ENCODE measurements around the gene TMEM219.

TMEM219 gene

DNA sequence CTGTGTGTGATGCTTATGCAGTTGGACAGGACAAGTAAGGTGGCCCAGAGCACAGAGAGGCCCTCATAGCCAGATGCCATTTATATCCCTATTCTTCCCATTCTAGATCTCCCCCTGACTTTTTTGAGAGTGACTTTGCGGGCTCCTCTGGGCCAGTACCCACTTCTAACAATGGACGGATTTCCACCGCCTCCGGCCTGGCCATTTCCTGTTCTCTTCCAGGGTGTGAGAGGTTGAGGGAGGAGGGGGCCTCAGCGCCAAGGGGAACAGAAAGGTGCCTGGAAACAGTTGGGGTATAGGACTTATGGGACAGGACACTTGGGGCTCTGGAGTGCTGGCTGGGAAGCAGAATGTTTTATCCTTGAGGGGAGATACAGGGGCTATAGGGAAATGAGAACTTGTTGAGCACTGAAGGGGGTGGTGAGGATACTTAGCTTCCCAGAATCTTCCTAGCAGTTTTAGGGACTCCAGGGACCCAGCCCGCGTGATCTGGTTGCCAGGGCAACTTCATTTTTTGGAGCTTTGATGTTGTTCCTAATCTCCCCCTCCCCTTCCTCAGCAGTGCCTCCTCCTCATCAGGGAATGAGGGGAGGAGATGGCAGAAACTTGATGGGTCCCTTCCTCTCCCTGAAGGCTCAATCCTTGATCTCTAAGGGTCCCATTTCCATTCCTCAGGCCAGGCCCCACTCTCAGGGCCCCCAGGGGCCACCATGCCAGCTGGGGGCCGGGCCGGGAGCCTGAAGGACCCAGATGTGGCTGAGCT lies 15.4 kb downstream of the TMEM219 start:
- Histone ChIP-seq H3K4me3 (no peak overlapping the region), H3K27ac (peak overlapping the region in 19 of 21 experiments; percentile 1 to 98 (median 82))

DNA sequence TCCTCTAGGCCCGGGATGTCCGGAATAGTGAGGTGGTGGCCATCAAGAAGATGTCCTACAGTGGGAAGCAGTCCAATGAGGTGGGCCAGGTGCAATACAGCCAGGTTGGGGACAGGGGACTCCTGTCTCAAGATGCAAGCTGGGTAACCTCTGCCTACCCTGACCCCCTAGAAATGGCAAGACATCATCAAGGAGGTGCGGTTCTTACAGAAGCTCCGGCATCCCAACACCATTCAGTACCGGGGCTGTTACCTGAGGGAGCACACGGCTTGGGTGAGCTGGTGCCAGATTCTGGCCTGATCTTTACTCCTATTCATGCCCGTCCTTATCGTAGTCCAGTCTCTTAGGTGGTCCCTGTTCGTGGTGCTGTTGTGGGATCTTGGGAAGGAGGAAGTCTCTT lies 16.2 kb downstream of the TMEM219 start:
- Histone ChIP-seq H3K27ac (peak overlapping the region in 12 of 21 experiments; percentile 50 to 97 (median 78)), H3K4me3 (no peak overlapping the region)

DNA sequence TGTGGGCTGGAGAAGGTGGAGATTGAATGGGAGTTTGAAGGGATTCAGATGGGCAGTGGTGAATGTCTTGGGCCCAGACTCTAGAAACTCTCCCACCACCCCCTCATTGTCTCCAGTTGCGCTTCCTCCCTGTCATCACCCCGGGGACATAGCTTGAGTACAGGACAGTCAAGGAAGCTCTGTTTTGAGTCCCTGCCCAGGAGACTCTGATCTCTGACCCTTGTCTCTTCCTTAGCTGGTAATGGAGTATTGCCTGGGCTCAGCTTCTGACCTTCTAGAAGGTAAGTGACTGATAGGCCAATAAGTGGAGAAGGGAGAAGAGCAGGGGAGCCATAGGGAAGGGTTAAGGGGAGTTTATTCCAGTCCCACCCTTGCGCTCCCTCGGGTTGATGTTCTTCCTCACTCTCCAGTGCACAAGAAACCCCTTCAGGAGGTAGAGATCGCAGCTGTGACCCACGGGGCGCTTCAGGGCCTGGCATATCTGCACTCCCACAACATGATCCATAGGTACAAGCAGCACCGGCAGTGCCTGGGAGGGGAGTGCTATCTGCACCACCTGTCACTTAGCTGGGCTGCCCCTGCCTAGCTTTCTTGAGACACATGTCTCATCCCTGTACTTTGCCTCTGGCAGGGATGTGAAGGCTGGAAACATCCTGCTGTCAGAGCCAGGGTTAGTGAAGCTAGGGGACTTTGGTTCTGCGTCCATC lies 16.8 kb downstream of the TMEM219 start:
- Histone ChIP-seq H3K4me3 (no peak overlapping the region), H3K27ac (peak overlapping the region in 5 of 21 experiments; percentile 42 to 97 (median 97))

DNA sequence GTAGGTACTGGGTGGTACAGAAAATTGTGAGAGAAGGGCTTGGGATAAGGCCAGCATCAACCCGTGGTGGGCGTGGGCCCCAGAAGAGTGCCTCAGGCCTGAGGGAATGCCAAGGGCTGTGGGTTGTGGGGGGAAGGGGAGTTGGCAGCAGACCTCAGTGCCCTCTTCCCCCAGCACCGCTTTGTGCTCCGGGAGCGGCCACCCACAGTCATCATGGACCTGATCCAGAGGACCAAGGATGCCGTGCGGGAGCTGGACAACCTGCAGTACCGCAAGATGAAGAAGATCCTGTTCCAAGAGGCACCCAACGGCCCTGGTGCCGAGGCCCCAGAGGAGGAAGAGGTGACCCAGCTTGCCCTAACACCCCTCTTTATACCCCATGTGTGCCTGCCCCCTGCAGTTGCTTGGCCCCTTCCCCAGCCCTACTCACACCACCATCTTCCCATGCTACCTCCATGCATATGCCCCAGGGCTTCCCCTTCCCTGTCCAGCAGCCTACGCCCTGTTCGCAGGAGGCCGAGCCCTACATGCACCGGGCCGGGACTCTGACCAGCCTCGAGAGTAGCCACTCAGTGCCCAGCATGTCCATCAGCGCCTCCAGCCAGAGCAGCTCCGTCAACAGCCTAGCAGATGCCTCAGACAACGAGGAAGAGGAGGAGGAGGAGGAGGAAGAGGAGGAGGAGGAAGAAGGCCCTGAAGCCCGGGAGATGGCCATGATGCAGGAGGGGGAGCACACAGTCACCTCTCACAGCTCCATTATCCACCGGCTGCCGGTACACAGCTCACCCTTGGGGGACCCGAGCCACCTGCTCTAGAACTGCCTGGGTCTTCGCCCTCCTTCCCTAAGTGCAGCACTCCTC lies 20.9 kb downstream of the TMEM219 start:
- Histone ChIP-seq H3K27ac (peak overlapping the region in 2 of 21 experiments; percentile 2 to 50), H3K4me3 (no peak overlapping the region)

DNA sequence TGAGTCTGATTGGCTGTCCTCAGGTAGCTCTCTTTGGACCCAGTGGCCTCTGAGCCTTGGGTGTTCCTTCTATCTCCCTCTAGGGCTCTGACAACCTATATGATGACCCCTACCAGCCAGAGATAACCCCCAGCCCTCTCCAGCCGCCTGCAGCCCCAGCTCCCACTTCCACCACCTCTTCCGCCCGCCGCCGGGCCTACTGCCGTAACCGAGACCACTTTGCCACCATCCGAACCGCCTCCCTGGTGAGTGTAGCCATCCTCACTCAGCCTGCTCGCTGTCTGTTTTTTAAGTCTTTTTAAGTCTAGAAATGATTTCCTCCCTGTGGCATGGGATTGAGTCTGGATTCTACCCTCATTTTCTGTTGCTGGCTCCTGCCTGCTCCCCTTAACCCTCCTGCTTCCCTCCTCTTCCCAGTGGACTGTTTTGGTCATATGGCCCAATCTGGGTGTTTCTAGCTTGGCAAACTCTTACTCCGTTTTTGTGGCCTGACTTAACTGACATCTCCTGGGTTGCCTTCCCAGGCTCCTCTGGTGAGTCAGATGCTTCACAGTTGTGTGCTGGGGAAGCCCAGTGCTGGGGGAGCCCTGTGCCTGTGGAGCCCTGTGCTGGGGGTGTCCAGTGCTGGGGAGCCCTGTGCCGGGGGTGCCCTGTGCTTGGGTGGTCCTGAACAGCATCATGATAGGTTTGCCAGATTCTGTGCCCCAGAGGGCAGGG lies 21.7 kb downstream of the TMEM219 start:
- Histone ChIP-seq H3K4me3 (no peak overlapping the region), H3K27ac (peak overlapping the region in 1 of 21 experiments; percentile 40)

DNA sequence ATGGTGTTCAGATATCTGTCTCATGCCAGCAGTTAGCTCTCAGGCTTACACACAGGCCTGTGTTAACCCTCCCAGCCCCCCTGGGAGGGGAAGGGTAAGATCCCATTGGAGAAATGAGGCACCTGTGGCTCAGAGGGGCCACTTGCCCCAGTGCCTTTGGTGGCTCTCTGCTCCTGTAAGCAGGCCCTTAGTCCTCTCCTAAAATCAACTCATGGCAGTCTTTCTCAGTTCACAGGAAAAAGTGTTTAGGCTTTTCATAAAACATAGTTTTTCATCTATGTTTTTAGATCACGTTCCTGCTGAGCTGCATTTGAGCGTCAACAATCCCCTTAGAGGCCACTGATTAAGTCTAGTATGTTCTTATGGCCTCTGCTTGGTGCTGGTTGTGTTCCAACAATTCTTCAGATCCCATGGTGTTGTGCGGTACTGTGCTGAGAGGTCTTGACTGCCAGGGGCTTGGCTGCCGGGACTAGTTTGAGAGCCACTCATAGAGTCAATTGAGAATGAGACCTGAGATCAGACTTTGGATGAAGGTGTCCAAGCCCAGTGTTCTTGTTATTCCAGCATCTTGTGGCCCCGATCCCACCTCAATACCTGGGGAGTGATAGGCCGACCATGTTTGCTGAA lies 22.4 kb downstream of the TMEM219 start:
- Histone ChIP-seq H3K27ac (no peak overlapping the region), H3K4me3 (no peak overlapping the region)

DNA sequence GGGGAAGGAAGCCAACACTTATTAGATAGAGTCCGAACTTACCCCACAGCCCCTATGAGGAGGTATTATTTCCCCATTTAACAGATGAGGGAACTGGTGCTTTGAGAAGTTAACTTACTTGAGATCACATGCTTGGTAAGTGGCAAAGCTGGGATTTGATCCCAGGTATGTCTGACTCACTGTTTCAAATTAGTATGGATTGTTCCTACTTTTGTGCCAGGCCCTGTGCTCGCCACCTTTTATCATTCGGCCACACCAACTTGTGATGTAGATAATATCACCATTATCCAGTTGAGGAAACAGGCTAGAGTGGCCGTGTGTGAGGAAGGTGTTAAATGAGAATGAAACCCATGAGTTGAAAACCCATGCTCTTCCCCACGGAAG lies 22.9 kb downstream of the TMEM219 start:
- no peak overlapping the region for H3K4me3 ChIP-seq
- no peak overlapping the region for H3K27ac ChIP-seq

DNA sequence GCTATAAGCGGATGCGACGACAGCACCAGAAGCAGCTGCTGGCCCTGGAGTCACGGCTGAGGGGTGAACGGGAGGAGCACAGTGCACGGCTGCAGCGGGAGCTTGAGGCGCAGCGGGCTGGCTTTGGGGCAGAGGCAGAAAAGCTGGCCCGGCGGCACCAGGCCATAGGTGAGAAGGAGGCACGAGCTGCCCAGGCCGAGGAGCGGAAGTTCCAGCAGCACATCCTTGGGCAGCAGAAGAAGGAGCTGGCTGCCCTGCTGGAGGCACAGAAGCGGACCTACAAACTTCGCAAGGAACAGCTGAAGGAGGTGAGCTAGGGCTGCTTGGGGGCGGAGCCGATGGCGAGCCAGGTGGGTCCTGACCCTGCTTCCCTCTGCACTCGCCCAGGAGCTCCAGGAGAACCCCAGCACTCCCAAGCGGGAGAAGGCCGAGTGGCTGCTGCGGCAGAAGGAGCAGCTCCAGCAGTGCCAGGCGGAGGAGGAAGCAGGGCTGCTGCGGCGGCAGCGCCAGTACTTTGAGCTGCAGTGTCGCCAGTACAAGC lies 23.5 kb downstream of the TMEM219 start:
- Histone ChIP-seq H3K4me3 (no peak overlapping the region), H3K27ac (no peak overlapping the region)

DNA sequence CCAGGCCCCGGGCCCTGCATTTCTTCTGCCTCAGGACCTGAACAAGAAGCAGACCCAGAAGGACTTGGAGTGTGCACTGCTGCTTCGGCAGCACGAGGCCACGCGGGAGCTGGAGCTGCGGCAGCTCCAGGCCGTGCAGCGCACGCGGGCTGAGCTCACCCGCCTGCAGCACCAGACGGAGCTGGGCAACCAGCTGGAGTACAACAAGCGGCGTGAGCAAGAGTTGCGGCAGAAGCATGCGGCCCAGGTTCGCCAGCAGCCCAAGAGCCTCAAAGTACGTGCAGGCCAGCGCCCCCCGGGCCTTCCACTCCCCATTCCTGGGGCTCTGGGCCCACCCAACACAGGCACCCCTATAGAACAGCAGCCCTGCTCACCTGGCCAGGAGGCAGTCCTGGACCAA lies 24.4 kb downstream of the TMEM219 start:
- H3K27ac ChIP-seq, result no peak overlapping the region
- no peak overlapping the region for H3K4me3 ChIP-seq

DNA sequence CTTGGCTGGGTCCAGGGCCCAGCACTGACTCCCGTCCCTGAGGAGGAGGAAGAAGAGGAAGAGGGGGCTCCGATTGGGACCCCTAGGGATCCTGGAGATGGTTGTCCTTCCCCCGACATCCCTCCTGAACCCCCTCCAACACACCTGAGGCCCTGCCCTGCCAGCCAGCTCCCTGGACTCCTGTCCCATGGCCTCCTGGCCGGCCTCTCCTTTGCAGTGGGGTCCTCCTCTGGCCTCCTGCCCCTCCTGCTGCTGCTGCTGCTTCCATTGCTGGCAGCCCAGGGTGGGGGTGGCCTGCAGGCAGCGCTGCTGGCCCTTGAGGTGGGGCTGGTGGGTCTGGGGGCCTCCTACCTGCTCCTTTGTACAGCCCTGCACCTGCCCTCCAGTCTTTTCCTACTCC lies 25.1 kb downstream of the TMEM219 start:
- H3K27ac ChIP-seq, result peak overlapping the region in 1 of 21 experiments; percentile 9
- H3K4me3 ChIP-seq, result no peak overlapping the region

DNA sequence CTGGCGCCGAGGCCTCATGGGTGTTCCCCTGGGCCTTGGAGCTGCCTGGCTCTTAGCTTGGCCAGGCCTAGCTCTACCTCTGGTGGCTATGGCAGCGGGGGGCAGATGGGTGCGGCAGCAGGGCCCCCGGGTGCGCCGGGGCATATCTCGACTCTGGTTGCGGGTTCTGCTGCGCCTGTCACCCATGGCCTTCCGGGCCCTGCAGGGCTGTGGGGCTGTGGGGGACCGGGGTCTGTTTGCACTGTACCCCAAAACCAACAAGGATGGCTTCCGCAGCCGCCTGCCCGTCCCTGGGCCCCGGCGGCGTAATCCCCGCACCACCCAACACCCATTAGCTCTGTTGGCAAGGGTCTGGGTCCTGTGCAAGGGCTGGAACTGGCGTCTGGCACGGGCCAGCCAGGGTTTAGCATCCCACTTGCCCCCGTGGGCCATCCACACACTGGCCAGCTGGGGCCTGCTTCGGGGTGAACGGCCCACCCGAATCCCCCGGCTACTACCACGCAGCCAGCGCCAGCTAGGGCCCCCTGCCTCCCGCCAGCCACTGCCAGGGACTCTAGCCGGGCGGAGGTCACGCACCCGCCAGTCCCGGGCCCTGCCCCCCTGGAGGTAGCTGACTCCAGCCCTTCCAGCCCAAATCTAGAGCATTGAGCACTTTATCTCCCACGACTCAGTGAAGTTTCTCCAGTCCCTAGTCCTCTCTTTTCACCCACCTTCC lies 25.6 kb downstream of the TMEM219 start:
- H3K27ac ChIP-seq, result peak overlapping the region in 1 of 21 experiments; percentile 9

DNA sequence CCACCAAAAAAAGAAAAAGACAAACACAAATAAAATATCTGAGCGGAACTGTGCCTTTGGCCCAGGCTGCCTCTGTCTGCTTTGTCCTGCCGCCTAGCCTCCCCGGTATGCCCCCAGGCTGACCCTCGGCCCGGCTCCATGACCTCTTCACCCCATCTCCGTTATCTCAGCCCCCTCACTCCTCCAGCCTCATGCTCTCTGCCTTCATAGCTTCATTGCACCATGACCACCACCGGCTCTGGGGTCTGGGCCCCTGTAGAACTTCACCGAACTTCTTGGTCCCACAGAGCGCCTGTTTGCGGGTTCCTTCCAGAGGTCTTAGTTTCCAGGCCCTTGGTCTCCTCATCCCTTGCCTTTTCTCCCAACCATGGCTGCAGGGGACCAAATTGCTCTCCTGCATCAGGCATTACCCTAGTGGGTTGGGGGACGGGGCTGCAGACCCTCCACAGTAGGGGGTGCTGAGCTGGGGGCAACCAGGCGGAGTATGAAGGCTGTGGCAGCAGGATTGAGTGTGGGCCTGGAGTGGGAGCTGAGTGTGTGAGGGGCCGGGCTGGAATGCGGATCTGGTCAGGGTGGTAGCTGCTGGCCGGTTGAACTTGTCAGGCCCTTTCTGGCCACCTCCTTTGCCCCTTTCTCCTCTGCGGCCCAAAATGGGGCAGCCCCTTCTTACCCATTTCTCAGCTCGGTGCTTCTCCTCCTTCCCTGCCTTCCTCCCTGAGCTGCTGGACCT lies 26.6 kb downstream of the TMEM219 start:
- Histone ChIP-seq H3K27ac (no peak overlapping the region), H3K4me3 (no peak overlapping the region)

More for the DNA sequence above, 25.6 kb downstream of the TMEM219 start:
- H3K4me3 ChIP-seq, result no peak overlapping the region

DNA sequence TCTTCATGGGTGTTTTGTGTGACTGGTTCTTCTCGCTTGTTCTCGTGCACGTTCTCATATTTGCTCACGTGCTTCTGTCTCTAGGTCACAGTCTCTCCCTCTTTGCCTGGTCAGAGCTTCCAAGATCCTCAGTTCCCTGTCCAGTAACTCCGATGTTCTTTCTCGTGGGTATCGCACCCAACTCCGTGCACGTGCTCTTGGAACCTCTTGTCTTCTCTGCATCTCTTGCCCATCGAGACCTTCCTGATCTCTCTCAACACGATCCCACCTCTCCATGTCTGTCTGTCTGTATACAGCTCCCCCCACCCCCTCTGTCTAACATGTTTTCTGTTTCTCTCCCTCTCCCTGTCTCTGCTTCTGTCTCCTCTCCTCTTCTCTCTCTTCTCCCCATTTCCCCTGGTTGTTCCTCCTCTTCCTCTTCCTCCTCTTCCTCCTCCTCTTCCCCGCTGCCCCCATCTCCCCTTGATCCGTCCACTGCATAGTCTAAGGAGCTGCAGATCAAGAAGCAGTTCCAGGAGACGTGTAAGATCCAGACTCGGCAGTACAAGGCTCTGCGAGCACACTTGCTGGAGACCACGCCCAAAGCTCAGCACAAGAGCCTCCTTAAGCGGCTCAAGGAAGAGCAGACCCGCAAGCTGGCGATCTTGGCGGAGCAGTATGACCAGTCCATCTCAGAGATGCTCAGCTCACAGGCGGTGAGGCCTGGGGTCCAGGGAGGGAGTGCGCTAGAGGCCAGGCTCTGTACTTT lies 27.4 kb downstream of the TMEM219 start:
- no peak overlapping the region for H3K4me3 ChIP-seq
- no peak overlapping the region for H3K27ac ChIP-seq

DNA sequence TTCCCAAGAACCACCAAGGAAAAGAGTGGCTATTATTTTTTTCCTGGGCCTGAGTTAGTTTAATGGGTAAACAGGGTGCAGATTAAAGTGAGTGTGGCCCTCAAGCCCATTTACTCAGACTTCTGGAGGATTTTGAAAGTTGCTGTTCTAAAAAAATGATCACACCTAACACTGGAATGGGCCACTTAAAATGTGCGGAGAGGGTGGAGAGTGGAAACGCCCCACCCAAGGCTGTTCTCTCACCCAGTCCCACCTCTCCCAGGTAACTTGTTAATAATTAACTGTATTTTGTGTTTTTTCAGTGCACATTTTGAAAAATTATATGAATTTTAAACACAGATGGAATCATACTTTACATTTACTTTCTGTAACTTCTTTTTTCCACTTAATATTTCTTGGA lies 28.2 kb downstream of the TMEM219 start:
- no peak overlapping the region for H3K4me3 ChIP-seq
- no peak overlapping the region for H3K27ac ChIP-seq

DNA sequence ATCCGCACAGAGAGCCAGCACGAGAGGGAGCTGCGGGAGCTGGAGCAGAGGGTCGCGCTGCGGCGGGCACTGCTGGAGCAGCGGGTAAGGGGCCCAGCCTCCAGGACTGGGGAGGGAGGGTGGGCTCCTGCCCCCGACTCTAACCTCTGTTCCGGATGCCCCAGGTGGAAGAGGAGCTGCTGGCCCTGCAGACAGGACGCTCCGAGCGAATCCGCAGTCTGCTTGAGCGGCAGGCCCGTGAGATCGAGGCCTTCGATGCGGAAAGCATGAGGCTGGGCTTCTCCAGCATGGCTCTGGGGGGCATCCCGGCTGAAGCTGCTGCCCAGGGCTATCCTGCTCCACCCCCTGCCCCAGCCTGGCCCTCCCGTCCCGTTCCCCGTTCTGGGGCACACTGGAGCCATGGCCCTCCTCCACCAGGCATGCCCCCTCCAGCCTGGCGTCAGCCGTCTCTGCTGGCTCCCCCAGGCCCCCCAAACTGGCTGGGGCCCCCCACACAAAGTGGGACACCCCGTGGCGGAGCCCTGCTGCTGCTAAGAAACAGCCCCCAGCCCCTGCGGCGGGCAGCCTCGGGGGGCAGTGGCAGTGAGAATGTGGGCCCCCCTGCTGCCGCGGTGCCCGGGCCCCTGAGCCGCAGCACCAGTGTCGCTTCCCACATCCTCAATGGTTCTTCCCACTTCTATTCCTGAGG lies 29.1 kb downstream of the TMEM219 start:
- Histone ChIP-seq H3K4me3 (no peak overlapping the region), H3K27ac (no peak overlapping the region)

DNA sequence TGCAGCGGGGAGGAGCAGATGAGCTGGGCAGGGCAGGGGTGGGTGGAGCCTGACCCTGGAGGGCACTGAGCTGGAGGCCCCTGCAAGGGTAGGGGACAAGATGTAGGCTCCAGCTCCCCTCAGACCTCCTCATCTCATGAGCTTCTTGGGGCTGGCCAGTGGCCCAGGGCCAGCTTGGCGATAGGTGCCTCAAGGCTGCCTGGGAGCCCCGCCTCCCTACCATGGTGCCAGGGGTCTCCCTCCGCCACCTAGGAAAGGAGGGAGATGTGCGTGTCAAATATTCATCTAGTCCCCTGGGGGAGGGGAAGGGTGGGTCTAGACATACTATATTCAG lies 29.7 kb downstream of the TMEM219 start:
- Histone ChIP-seq H3K27ac (no peak overlapping the region), H3K4me3 (no peak overlapping the region)
